GM12878 (cell line): ENCODE measurements around the gene DDAH1. TPM values are rescaled to one million over a fixed set of nuclear protein-coding genes. Genes with fewer than 3 reads are reported as not detected.

Source experiments
- ATAC-seq: fragments of 200-7000 bp; cut with Tn5 transposase; 3 replicates; pipeline ENCODE4 v1.9.1; 2020; ENCODE audit warnings: mild to moderate bottlenecking, moderate library complexity
- BruUV-seq: library from RNA; stranded (reverse); fragments of 400-500 nt; replicated peaks from 2 replicates; lab custom pipeline; 2021; lab: Mats Ljungman, UMichigan
- CTCF ChIA-PET: fragments of 300-600 bp; sonication (Branson Sonifier 250); formaldehyde crosslinking; extraction: SDS; loops from one replicate; lab custom pipeline; 2021; ENCODE audit warnings: inconsistent platforms; lab: Yijun Ruan, JAX
- POLR2A ChIA-PET: fragments of 350-600 bp; formaldehyde crosslinking; extraction: SDS; loops from one replicate; lab custom pipeline; 2021; ENCODE audit warnings: inconsistent platforms; lab: Charles Lee
- RAD21 ChIA-PET: fragments of 300-600 bp; sonication (Branson Sonifier 250); formaldehyde crosslinking; loops from one replicate; lab custom pipeline; 2023; ENCODE audit warnings: antibody characterized with exemption; ENCODE audit not compliant: unreplicated experiment; lab: Charles Lee
- SMC1A ChIA-PET: fragments of 300-600 bp; sonication (Branson Sonifier 250); formaldehyde crosslinking; loops from one replicate; lab custom pipeline; 2023; ENCODE audit not compliant: unreplicated experiment, uncharacterized antibody; lab: Charles Lee
- DNase-seq: peaks from one replicate; pipeline ENCODE4 v3.0.0-alpha.2; 2011; ENCODE audit warnings: low read depth, low spot score
- FAIRE-seq: peaks from 3 replicates; lab custom pipeline; 2011; peaks lifted over from hg19 to GRCh38; lab: Jason Lieb, UNC
- H2AFZ ChIP-seq: 2 replicates; pipeline ENCODE4 v1.6.0; 2011; ENCODE audit warnings: low read depth, low read length, control low read depth; ENCODE audit not compliant: control insufficient read depth
- H3K27ac ChIP-seq: 2 replicates; pipeline ENCODE4 v1.5.1; 2011; ENCODE audit warnings: control low read depth; ENCODE audit not compliant: control insufficient read depth, insufficient read depth
- H3K27me3 ChIP-seq, 2 experiments: replicated peaks in 1 of 2; 2 replicates each; pipeline versions ENCODE4 v1.6.0 to v1.6.1; 2011; ENCODE audit warnings: low read length in 1 of 2; ENCODE audit not compliant: control insufficient read depth in 2 of 2, insufficient read depth in 2 of 2
- H3K36me3 ChIP-seq, 2 experiments: 2 replicates each; pipeline ENCODE4 v1.5.1; 2011; ENCODE audit warnings: low read length in 1 of 2; ENCODE audit not compliant: control insufficient read depth in 2 of 2, insufficient read depth in 2 of 2
- H3K4me1 ChIP-seq: 2 replicates; pipeline ENCODE4 v1.6.1; 2011; ENCODE audit warnings: mild to moderate bottlenecking, low read length, moderate library complexity, mixed read lengths; ENCODE audit not compliant: control insufficient read depth, insufficient read depth
- H3K4me2 ChIP-seq: 2 replicates; pipeline ENCODE4 v1.6.0; 2011; ENCODE audit warnings: control low read depth; ENCODE audit not compliant: control insufficient read depth, insufficient read depth
- H3K4me3 ChIP-seq: fragments of 200-600 bp; sonication (generic); 2 replicates; pipeline ENCODE4 v1.5.1; 2016
- H3K79me2 ChIP-seq: 2 replicates; pipeline ENCODE4 v1.6.0; 2011; ENCODE audit warnings: low read length; ENCODE audit not compliant: control insufficient read depth, insufficient read depth
- H3K9ac ChIP-seq: 2 replicates; pipeline ENCODE4 v1.8.0; 2011; ENCODE audit warnings: low read length, control low read depth, mixed read lengths; ENCODE audit not compliant: control insufficient read depth, insufficient read depth
- H3K9me3 ChIP-seq: replicated peaks from 3 replicates; pipeline ENCODE4 v1.5.1; 2011; ENCODE audit warnings: mild to moderate bottlenecking, low read length; ENCODE audit not compliant: control insufficient read depth, insufficient read depth
- H4K20me1 ChIP-seq: 2 replicates; pipeline ENCODE4 v1.6.0; 2011; ENCODE audit not compliant: control insufficient read depth, insufficient read depth
- BMI1 ChIP-seq: fragments of 450-650 bp; IDR thresholded peaks from 2 replicates; pipeline ENCODE4 v1.6.1; 2016; ENCODE audit warnings: mild to moderate bottlenecking, moderate library complexity, borderline replicate concordance
- CHD1 ChIP-seq: IDR thresholded peaks from 2 replicates; pipeline ENCODE4 v1.6.1; 2012; ENCODE audit warnings: low read depth, low read length, improper control_type of control experiment
- FOXM1 ChIP-seq: IDR thresholded peaks from 2 replicates; pipeline ENCODE4 v1.6.1; 2012; ENCODE audit warnings: low read depth, mild to moderate bottlenecking, inconsistent platforms, low read length, moderate library complexity
- NFXL1 ChIP-seq: fragments of 450-650 bp; IDR thresholded peaks from 2 replicates; pipeline ENCODE4 v1.6.1; 2017; ENCODE audit warnings: antibody characterized with exemption, mild to moderate bottlenecking, borderline replicate concordance
- RAD51 ChIP-seq: fragments of 450-650 bp; IDR thresholded peaks from 2 replicates; pipeline ENCODE4 v1.6.1; 2016; ENCODE audit warnings: moderate library complexity, mild to moderate bottlenecking, inconsistent platforms
- TBL1XR1 ChIP-seq: IDR thresholded peaks from 2 replicates; pipeline ENCODE4 v1.6.1; 2012; ENCODE audit warnings: low read depth, low read length, improper control_type of control experiment
- ZNF24 ChIP-seq: fragments of 450-650 bp; IDR thresholded peaks from 2 replicates; pipeline ENCODE4 v1.6.1; 2017; ENCODE audit warnings: antibody characterized with exemption, mild to moderate bottlenecking
- WGBS: methylation state at CpG from one replicate; pipeline ENCODE4 v1.1.6; 2016; ENCODE audit warnings: low lambda C conversion rate; ENCODE audit not compliant: insufficient replicate concordance, insufficient coverage; ENCODE audit errors: missing lambda C conversion rate; 5-methylcytosine and 5-hydroxymethylcytosine counted together
- in situ Hi-C: fragments of 300-500 bp; cut with MboI; formaldehyde crosslinking; loops from 9 replicates; pipeline ENCODE4 v1.14.3; 2018; ENCODE audit warnings: mixed read lengths
- intact Hi-C: fragments of 100-400 bp; cut with micrococcal nuclease; formaldehyde crosslinking; loops from one replicate; pipeline ENCODE4 v1.14.2; 2022; ENCODE audit not compliant: unreplicated experiment
- polyA plus RNA-seq, 11 experiments: library from polyadenylated mRNA; depleted of rRNA in 4 of 11; unstranded in 6 of 11; stranded (reverse) in 5 of 11; fragments of >200 nt; fragmentation: Nextera tagmentation in 4 of 11; fragmentation: Illumina TruSeq in 1 of 11; extraction: Ambion mirVana in 4 of 11; extraction: Trizol in 1 of 11; gene quantifications; 1 replicate in 1 of 11; 2 replicates in 10 of 11; pipeline versions ENCODE4 v1.2.1 to v1.2.3, GENCODE V29; 2011 to 2016; ENCODE audit warnings: inconsistent platforms in 2 of 11, missing spikeins in 2 of 11, low read depth in 1 of 11
- total RNA-seq, 4 experiments: library from RNA; depleted of rRNA in 3 of 4; stranded (reverse); fragments of >200 nt in 3 of 4; fragmentation: Illumina TruSeq in 1 of 4; extraction: Trizol in 1 of 4; gene quantifications; 2 replicates each; pipeline versions ENCODE4 v1.2.1 to v1.2.3, GENCODE V29; 2013 to 2021
- TF ChIP-seq, protein P1 (sequence below): IDR thresholded peaks from 2 replicates; pipeline ENCODE4 v1.6.1; 2012; ENCODE audit warnings: low read depth, low read length, improper control_type of control experiment
- TF ChIP-seq, protein P2 (sequence below): IDR thresholded peaks from 2 replicates; pipeline ENCODE4 v1.6.1; 2011; ENCODE audit warnings: borderline replicate concordance, low read depth, mild to moderate bottlenecking, moderate library complexity, low read length; ENCODE audit not compliant: insufficient read depth, poor library complexity, severe bottlenecking

The DDAH1 gene
- total and polyA plus RNA-seq, 10 of the 15 experiments (the other 5 are each of a cell fraction or from before 2014, with no cell fraction given), result 0.07 to 0.88 (median 0.27) TPM; not detected in 6

DNA sequence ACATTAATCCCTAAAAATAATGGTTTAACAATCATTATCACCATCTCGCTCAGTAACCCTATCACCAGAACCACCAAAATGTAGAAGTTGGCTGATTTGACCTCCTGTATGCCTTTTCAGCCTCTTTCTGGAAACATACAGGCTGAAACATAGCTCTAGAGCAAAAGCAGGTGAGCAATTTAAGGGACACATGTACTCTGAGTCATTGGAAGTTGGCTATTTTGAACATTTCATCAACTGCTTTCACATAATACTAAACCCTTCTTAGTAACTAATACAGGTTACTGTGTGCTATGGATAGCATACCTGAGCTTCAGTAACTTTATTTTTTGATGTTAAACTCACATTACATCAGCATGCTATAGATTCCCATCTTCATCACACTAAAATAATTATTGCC, 19.8 kb upstream of the DDAH1 start (continued):
- TF ChIP-seq, protein P1, sequence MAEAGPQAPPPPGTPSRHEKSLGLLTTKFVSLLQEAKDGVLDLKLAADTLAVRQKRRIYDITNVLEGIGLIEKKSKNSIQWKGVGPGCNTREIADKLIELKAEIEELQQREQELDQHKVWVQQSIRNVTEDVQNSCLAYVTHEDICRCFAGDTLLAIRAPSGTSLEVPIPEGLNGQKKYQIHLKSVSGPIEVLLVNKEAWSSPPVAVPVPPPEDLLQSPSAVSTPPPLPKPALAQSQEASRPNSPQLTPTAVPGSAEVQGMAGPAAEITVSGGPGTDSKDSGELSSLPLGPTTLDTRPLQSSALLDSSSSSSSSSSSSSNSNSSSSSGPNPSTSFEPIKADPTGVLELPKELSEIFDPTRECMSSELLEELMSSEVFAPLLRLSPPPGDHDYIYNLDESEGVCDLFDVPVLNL, result no peak
- no peak for TF ChIP-seq FOXM1

GRCh38 chr1:85484264-85484663, 19.3 kb upstream of the DDAH1 start:
- BruUV-seq, result no TSS peak
- Histone ChIP-seq H3K27ac (no peak overlapping the region), H3K9me3 (no peaks in the 10 kb centered on the region), H3K4me3 (no peak overlapping the region), H4K20me1 (no peaks in the 10 kb centered on the region), H3K4me1 (no peaks in the 10 kb centered on the region), H3K4me2 (no peak overlapping the region), H3K79me2 (no peaks in the 10 kb centered on the region), H3K27me3 (peaks cover 0 to 3% of the 10 kb centered on the region in 2 experiments; a peak in 1 of 4 replicates), H2AFZ (no peak overlapping the region), H3K36me3 (no peaks in the 10 kb centered on the region), H3K9ac (no peak overlapping the region)
- ChIA-PET SMC1A (interaction anchor here (0.5 kb wide), 1 partner anchor 736 kb away, joined by 3 read pairs; no protein-coding TSS in a partner anchor), POLR2A (no interaction called here), RAD21 (no interaction called here), CTCF (no interaction called here)
- no peak for DNase-seq
- intact Hi-C loops (no loop called here), in situ Hi-C loops (no loop called here)
- TF ChIP-seq FOXM1 (no peak), BMI1 (no peak), ZNF24 (no peak), TBL1XR1 (no peak), RAD51 (no peak), NFXL1 (no peak), CHD1 (no peak)
- TF ChIP-seq, protein P2, sequence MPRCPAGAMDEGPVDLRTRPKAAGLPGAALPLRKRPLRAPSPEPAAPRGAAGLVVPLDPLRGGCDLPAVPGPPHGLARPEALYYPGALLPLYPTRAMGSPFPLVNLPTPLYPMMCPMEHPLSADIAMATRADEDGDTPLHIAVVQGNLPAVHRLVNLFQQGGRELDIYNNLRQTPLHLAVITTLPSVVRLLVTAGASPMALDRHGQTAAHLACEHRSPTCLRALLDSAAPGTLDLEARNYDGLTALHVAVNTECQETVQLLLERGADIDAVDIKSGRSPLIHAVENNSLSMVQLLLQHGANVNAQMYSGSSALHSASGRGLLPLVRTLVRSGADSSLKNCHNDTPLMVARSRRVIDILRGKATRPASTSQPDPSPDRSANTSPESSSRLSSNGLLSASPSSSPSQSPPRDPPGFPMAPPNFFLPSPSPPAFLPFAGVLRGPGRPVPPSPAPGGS, result no peak
- ATAC-seq, result no peak
- WGBS, result 63% methylated on average over 2 of the region's 2 CpGs
- FAIRE-seq, result no peak
